ENCODE data around the gene PPDPF.

PPDPF gene

GRCh38 chr20:63525185-63525584 is 4.6 kb downstream of the PPDPF start:
- no peaks in the 10 kb centered on the region for H3K9me3 ChIP-seq (ENCODE audit: control insufficient read depth, low read length)
- H3K36me3 ChIP-seq (ENCODE audit: control insufficient read depth, insufficient read depth, low read length): no peaks in the 10 kb centered on the region
- H2AFZ ChIP-seq: no peak overlapping the region
- no peak overlapping the region for H3K27ac ChIP-seq
- peaks cover 8% of the 10 kb centered on the region for H3K4me1 ChIP-seq
- no peaks in the 10 kb centered on the region for H3K79me2 ChIP-seq
- H3K27me3 ChIP-seq (ENCODE audit: control insufficient read depth, insufficient read depth, low read length): no peaks in the 10 kb centered on the region
- H3K4me2 ChIP-seq (ENCODE audit: low read length): no peak overlapping the region
- H3K4me3 ChIP-seq (ENCODE audit: low read depth, low read length): no peak overlapping the region
- no peak for TF ChIP-seq CTCF (IDR thresholded peaks at IDR 0.05)
- H3K9ac ChIP-seq: no peak overlapping the region

- Histone ChIP-seq H3K9me3 (ENCODE audit: control insufficient read depth, low read length) (no peaks in the 10 kb centered on the region), H3K9ac (no peak overlapping the region), H3K4me1 (peaks cover 8% of the 10 kb centered on the region), H3K4me2 (ENCODE audit: low read length) (no peak overlapping the region), H3K4me3 (ENCODE audit: low read depth, low read length) (no peak overlapping the region), H3K36me3 (ENCODE audit: control insufficient read depth, insufficient read depth, low read length) (no peaks in the 10 kb centered on the region), H3K27ac (no peak overlapping the region), H3K79me2 (no peaks in the 10 kb centered on the region), H3K27me3 (ENCODE audit: control insufficient read depth, insufficient read depth, low read length) (no peaks in the 10 kb centered on the region), H2AFZ (no peak overlapping the region)
- TF ChIP-seq CTCF (IDR thresholded peaks at IDR 0.05): no peak
Measured at GRCh38 chr20:63525971-63526370, 5.4 kb downstream of the PPDPF start.

- H3K9me3 ChIP-seq (ENCODE audit: control insufficient read depth, low read length): no peaks in the 10 kb centered on the region
- H3K9ac ChIP-seq: no peak overlapping the region
- H3K79me2 ChIP-seq: no peaks in the 10 kb centered on the region
- TF ChIP-seq CTCF (IDR thresholded peaks at IDR 0.05): no peak
- H3K27ac ChIP-seq: no peak overlapping the region
- H3K27me3 ChIP-seq (ENCODE audit: control insufficient read depth, insufficient read depth, low read length): no peaks in the 10 kb centered on the region
- H3K4me2 ChIP-seq (ENCODE audit: low read length): no peak overlapping the region
- H3K36me3 ChIP-seq (ENCODE audit: control insufficient read depth, insufficient read depth, low read length): no peaks in the 10 kb centered on the region
- H3K4me3 ChIP-seq (ENCODE audit: low read depth, low read length): no peak overlapping the region
- H3K4me1 ChIP-seq: peaks cover 2% of the 10 kb centered on the region
- H2AFZ ChIP-seq: no peak overlapping the region
Measured at GRCh38 chr20:63527184-63527583, 6.6 kb downstream of the PPDPF start.

GRCh38 chr20:63529180-63529860 is 8.8 kb downstream of the PPDPF start:
- H3K36me3 ChIP-seq (ENCODE audit: control insufficient read depth, insufficient read depth, low read length): no peaks in the 10 kb centered on the region
- no peaks in the 10 kb centered on the region for H3K9me3 ChIP-seq (ENCODE audit: control insufficient read depth, low read length)
- no peak overlapping the region for H3K27ac ChIP-seq
- no peak overlapping the region for H3K9ac ChIP-seq
- no peak for TF ChIP-seq CTCF (IDR thresholded peaks at IDR 0.05)
- H3K4me1 ChIP-seq: no peaks in the 10 kb centered on the region
- H3K4me3 ChIP-seq (ENCODE audit: low read depth, low read length): no peak overlapping the region
- no peaks in the 10 kb centered on the region for H3K27me3 ChIP-seq (ENCODE audit: control insufficient read depth, insufficient read depth, low read length)
- no peaks in the 10 kb centered on the region for H3K79me2 ChIP-seq
- no peak overlapping the region for H3K4me2 ChIP-seq (ENCODE audit: low read length)
- no peak overlapping the region for H2AFZ ChIP-seq
